Endothelial cell of umbilical vein (primary cell): Measurements from ENCODE around the gene EGLN1. TPM values are rescaled to one million over a fixed set of nuclear protein-coding genes. Genes with fewer than 3 reads are reported as not detected.

Experiments
- BruUV-seq: library from RNA; stranded (reverse); fragments of 400-500 nt; replicated peaks from 2 replicates; lab custom pipeline; 2021; lab: Mats Ljungman, UMichigan
- CTCF ChIA-PET: fragments of 300-600, 350-600 bp; sonication (Branson Sonifier 250); formaldehyde crosslinking; loops from one replicate; lab custom pipeline; 2021; ENCODE audit warnings: antibody characterized with exemption, inconsistent platforms; lab: Charles Lee
- POLR2A ChIA-PET: fragments of 300-600, 350-600 bp; sonication (Branson Sonifier 250); formaldehyde crosslinking; loops from one replicate; lab custom pipeline; 2021; ENCODE audit warnings: antibody characterized with exemption, inconsistent platforms; lab: Charles Lee
- DNase-seq: peaks from one replicate; pipeline ENCODE4 v3.0.0-alpha.2; 2011; ENCODE audit warnings: low read depth, low spot score
- FAIRE-seq: peaks from 2 replicates; lab custom pipeline; 2011; peaks lifted over from hg19 to GRCh38; lab: Jason Lieb, UNC
- H2AFZ ChIP-seq: 2 replicates; pipeline ENCODE4 v1.6.0; 2012; ENCODE audit warnings: low read depth, low read length, control low read depth, inconsistent platforms
- H3K27ac ChIP-seq: 2 replicates; pipeline ENCODE4 v1.5.1; 2011; ENCODE audit warnings: low read depth, mild to moderate bottlenecking, control low read depth, low read length, moderate library complexity; ENCODE audit not compliant: insufficient read depth
- H3K27me3 ChIP-seq, 2 experiments: 2 replicates each; pipeline versions ENCODE4 v1.6.0 to v1.6.1; 2011; ENCODE audit warnings: low read length in 2 of 2, mixed read lengths in 1 of 2; ENCODE audit not compliant: control insufficient read depth in 2 of 2, insufficient read depth in 2 of 2
- H3K36me3 ChIP-seq, 2 experiments: 2 replicates in 1 of 2; 3 replicates in 1 of 2; pipeline ENCODE4 v1.5.1; 2011; ENCODE audit warnings: low read length in 2 of 2, mild to moderate bottlenecking in 1 of 2, moderate library complexity in 1 of 2; ENCODE audit not compliant: control insufficient read depth in 2 of 2, insufficient read depth in 2 of 2; ENCODE audit errors: extremely low read depth in 1 of 2
- H3K4me1 ChIP-seq: 3 replicates; pipeline ENCODE4 v1.5.1; 2011; ENCODE audit warnings: mild to moderate bottlenecking, low read length; ENCODE audit not compliant: control insufficient read depth, insufficient read depth; ENCODE audit errors: extremely low read depth
- H3K4me2 ChIP-seq: 2 replicates; pipeline ENCODE4 v1.6.1; 2011; ENCODE audit warnings: low read length, control low read depth, mixed read lengths; ENCODE audit not compliant: insufficient read depth
- H3K4me3 ChIP-seq, 3 experiments: fragments of 200-600 bp in 1 of 3; sonication (generic), shearing (Covaris generic) in 1 of 3; replicated peaks in 1 of 3; 2 replicates each; pipeline ENCODE4 v1.5.1; 2011 to 2016; ENCODE audit warnings: control low read depth in 3 of 3, low read length in 3 of 3, mild to moderate bottlenecking in 2 of 3, inconsistent platforms in 1 of 3, low read depth in 1 of 3, moderate library complexity in 1 of 3; ENCODE audit not compliant: insufficient read depth in 1 of 3
- H3K79me2 ChIP-seq: 2 replicates; pipeline ENCODE4 v1.6.0; 2012; ENCODE audit warnings: low read length, inconsistent platforms; ENCODE audit not compliant: control insufficient read depth, insufficient read depth
- H3K9ac ChIP-seq: replicated peaks from 2 replicates; pipeline ENCODE3; 2011; ENCODE audit warnings: low read length, control low read depth; ENCODE audit not compliant: insufficient read depth; ENCODE audit errors: extremely low read depth
- H3K9me1 ChIP-seq: replicated peaks from 3 replicates; pipeline ENCODE4 v1.6.0; 2011; ENCODE audit warnings: mild to moderate bottlenecking, low read length; ENCODE audit not compliant: control insufficient read depth, insufficient read depth; ENCODE audit errors: extremely low read depth
- H3K9me3 ChIP-seq: replicated peaks from 2 replicates; pipeline ENCODE4 v1.5.1; 2012; ENCODE audit warnings: low read length, inconsistent platforms; ENCODE audit not compliant: control insufficient read depth, insufficient read depth
- H4K20me1 ChIP-seq: replicated peaks from 2 replicates; pipeline ENCODE3; 2011; ENCODE audit warnings: mild to moderate bottlenecking, low read length; ENCODE audit not compliant: control insufficient read depth, insufficient read depth; ENCODE audit errors: extremely low read depth
- EZH2 ChIP-seq: IDR thresholded peaks from 2 replicates; pipeline ENCODE4 v1.6.1; 2012; ENCODE audit warnings: borderline replicate concordance, low read depth, mild to moderate bottlenecking, moderate library complexity, low read length, inconsistent platforms; ENCODE audit not compliant: severe bottlenecking
- FOS ChIP-seq: IDR thresholded peaks from 2 replicates; pipeline ENCODE4 v1.6.1; 2011; ENCODE audit warnings: mild to moderate bottlenecking, low read length, moderate library complexity, borderline replicate concordance; ENCODE audit not compliant: insufficient read depth
- GATA2 ChIP-seq: IDR thresholded peaks from 2 replicates; pipeline ENCODE4 v1.7.0; 2011; ENCODE audit warnings: low read depth, mild to moderate bottlenecking, moderate library complexity, mixed read lengths, low read length; ENCODE audit not compliant: insufficient read length, insufficient read depth
- JUN ChIP-seq: IDR thresholded peaks from 2 replicates; pipeline ENCODE4 v1.6.1; 2011; ENCODE audit warnings: borderline replicate concordance, low read depth; ENCODE audit not compliant: insufficient read length, insufficient read depth
- MYC ChIP-seq: IDR thresholded peaks from one replicate; pipeline ENCODE4 v1.6.1; 2011; ENCODE audit warnings: mild to moderate bottlenecking, low read depth, low read length
- POLR2A ChIP-seq: IDR thresholded peaks from 2 replicates; pipeline ENCODE4 v1.6.1; 2012; ENCODE audit warnings: low read depth, mild to moderate bottlenecking, control low read depth, low read length
- POLR2AphosphoS5 ChIP-seq: IDR thresholded peaks from 2 replicates; pipeline ENCODE4 v1.6.1; 2012; ENCODE audit warnings: low read depth, mild to moderate bottlenecking, control low read depth, low read length, moderate library complexity; ENCODE audit not compliant: insufficient read depth
- dilution Hi-C: fragments of 300-500 bp; cut with MboI; formaldehyde crosslinking; loops from one replicate; pipeline ENCODE4 v1.15.0; 2019; ENCODE audit warnings: low sequenced_read_pairs; ENCODE audit not compliant: extremely low pct_ligation_motif_present
- intact Hi-C: fragments of 100-400 bp; cut with micrococcal nuclease; formaldehyde crosslinking; loops from one replicate; pipeline ENCODE4 v1.10.0; 2022
- polyA plus RNA-seq, 4 experiments: library from polyadenylated mRNA; depleted of rRNA in 3 of 4; stranded (reverse) in 3 of 4; unstranded in 1 of 4; fragments of >200 nt; gene quantifications; 2 replicates each; pipeline versions ENCODE4 v1.2.1 to v1.2.3, GENCODE V29; 2011 to 2012; ENCODE audit warnings: missing spikeins in 1 of 4
- total RNA-seq: library from RNA; stranded (reverse); gene quantifications from 2 replicates; pipeline ENCODE4 v1.2.3, GENCODE V29; 2021
- TF ChIP-seq, protein P1 (sequence below): IDR thresholded peaks from 2 replicates; pipeline ENCODE4 v1.6.1; 2011; ENCODE audit not compliant: insufficient read depth, insufficient read length
- TF ChIP-seq, protein P2 (sequence below), 2 donors: IDR thresholded peaks; 1 replicate in 1 of 2; 2 replicates in 1 of 2; pipeline ENCODE4 v1.5.1; 2011; ENCODE audit warnings: low read length in 2 of 2, mild to moderate bottlenecking in 2 of 2, moderate library complexity in 2 of 2, control low read depth in 1 of 2, inconsistent platforms in 1 of 2, low read depth in 1 of 2; ENCODE audit not compliant: insufficient read depth in 1 of 2; ENCODE audit errors: extremely low read depth in 1 of 2

The EGLN1 gene
- total and polyA plus RNA-seq, 2 donors (not counting 3 experiments of a cell fraction or from before 2014, with no cell fraction given) = 13.7 to 38.1 TPM

DNA sequence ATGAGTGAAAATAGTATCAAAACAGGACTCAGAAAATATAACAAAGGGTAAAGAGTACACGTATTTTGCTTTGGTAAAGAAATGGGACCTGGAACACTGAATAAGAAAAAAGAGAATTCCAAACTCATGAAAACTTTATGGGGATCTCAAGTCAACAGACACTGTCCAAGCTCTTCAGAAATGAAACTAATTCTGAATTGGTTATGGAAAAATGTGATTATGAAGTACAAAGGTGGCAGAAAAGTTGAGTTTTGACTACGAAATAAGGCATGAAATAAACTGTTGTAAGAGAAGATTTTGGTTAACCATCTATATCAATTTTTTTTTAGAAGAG lies 8.4 kb downstream of the EGLN1 start:
- ChIA-PET CTCF (interaction anchor here (0.9 to 2.2 kb wide), 6 partner anchors 9 to 171 kb away, joined by 3 to 5 read pairs (median 3); no protein-coding TSS in a partner anchor), POLR2A (no interaction called here)
- intact Hi-C loops (no loop called here), dilution Hi-C loops (no loop called here)
- H3K4me3 ChIP-seq = no peak overlapping the region
- H3K9me3 ChIP-seq = no peaks in the 10 kb centered on the region
- H3K27ac ChIP-seq = no peak overlapping the region
- FAIRE-seq (no peak), DNase-seq (no peak)
- no peaks in the 10 kb centered on the region for H3K36me3 ChIP-seq
- H3K79me2 ChIP-seq = peaks cover 93% of the 10 kb centered on the region
- H3K9me1 ChIP-seq = no peaks in the 10 kb centered on the region
- peaks cover 25% of the 10 kb centered on the region for H3K4me1 ChIP-seq
- no peak overlapping the region for H2AFZ ChIP-seq
- H3K4me2 ChIP-seq = no peak overlapping the region
- H3K9ac ChIP-seq = no peak overlapping the region
- TF ChIP-seq FOS (no peak), MYC (no peak), POLR2AphosphoS5 (no peak), GATA2 (no peak), EZH2 (no peak), JUN (no peak), POLR2A (no peak)
- TF ChIP-seq, protein P1, sequence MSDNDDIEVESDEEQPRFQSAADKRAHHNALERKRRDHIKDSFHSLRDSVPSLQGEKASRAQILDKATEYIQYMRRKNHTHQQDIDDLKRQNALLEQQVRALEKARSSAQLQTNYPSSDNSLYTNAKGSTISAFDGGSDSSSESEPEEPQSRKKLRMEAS = no peak
- TF ChIP-seq, protein P2, sequence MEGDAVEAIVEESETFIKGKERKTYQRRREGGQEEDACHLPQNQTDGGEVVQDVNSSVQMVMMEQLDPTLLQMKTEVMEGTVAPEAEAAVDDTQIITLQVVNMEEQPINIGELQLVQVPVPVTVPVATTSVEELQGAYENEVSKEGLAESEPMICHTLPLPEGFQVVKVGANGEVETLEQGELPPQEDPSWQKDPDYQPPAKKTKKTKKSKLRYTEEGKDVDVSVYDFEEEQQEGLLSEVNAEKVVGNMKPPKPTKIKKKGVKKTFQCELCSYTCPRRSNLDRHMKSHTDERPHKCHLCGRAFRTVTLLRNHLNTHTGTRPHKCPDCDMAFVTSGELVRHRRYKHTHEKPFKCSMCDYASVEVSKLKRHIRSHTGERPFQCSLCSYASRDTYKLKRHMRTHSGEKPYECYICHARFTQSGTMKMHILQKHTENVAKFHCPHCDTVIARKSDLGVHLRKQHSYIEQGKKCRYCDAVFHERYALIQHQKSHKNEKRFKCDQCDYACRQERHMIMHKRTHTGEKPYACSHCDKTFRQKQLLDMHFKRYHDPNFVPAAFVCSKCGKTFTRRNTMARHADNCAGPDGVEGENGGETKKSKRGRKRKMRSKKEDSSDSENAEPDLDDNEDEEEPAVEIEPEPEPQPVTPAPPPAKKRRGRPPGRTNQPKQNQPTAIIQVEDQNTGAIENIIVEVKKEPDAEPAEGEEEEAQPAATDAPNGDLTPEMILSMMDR (IDR thresholded peaks at IDR 0.05; ENCODE audit: extremely low read depth in 1 of 2, insufficient read depth in 1 of 2, low read depth in 1 of 2, low read length in 2 of 2) = no peak
- H3K27me3 ChIP-seq = no peaks in the 10 kb centered on the region
- no TSS peak for BruUV-seq
- H4K20me1 ChIP-seq = peaks cover 12% of the 10 kb centered on the region
